Natural killer cell (primary cell): ENCODE results near the gene RMND5A. TPM values are rescaled to one million over a fixed set of nuclear protein-coding genes. Genes with fewer than 3 reads are reported as not detected.

Experiments used
- ATAC-seq, 3 donors: fragments of 150-1000 bp in 2 of 3; fragments of 200-7000 bp in 1 of 3; cut with Tn5 transposase; 1 replicate in 1 of 3; 2 replicates in 2 of 3; pipeline ENCODE4 v1.10.0; 2021; ENCODE audit warnings: mild to moderate bottlenecking in 2 of 3, moderate library complexity in 2 of 3
- DNase-seq, 2 donors: peaks; one replicate each; pipeline versions ENCODE4 v3.0.0 to v3.0.0-alpha.2; 2013 to 2021; ENCODE audit warnings: mixed read lengths in 1 of 2
- H3K27ac ChIP-seq: one replicate; pipeline ENCODE4 v1.5.1; 2013; ENCODE audit warnings: mild to moderate bottlenecking, low read length
- H3K27me3 ChIP-seq: one replicate; pipeline ENCODE4 v1.6.1; 2013; ENCODE audit warnings: low read length; ENCODE audit not compliant: control insufficient read depth, insufficient read depth
- H3K36me3 ChIP-seq: one replicate; pipeline ENCODE4 v1.6.1; 2013; ENCODE audit warnings: low read length; ENCODE audit not compliant: control insufficient read depth, insufficient read depth
- H3K4me1 ChIP-seq: one replicate; pipeline ENCODE4 v1.6.1; 2013; ENCODE audit warnings: low read length; ENCODE audit not compliant: control insufficient read depth, insufficient read depth
- H3K4me3 ChIP-seq: one replicate; pipeline ENCODE4 v1.5.1; 2013; ENCODE audit warnings: low read length
- H3K9me3 ChIP-seq: one replicate; pipeline ENCODE4 v1.6.1; 2013; ENCODE audit warnings: low read length; ENCODE audit not compliant: control insufficient read depth, insufficient read depth
- H3K27ac Mint-ChIP-seq, 2 donors: one replicate each; pipeline ENCODE4 v1.8.0; 2022; ENCODE audit warnings: mild to moderate bottlenecking in 2 of 2, mixed read lengths in 2 of 2, moderate library complexity in 1 of 2
- H3K27me3 Mint-ChIP-seq, 2 donors: one replicate each; pipeline ENCODE4 v1.8.0; 2022; ENCODE audit warnings: low read depth in 2 of 2, mixed read lengths in 2 of 2
- H3K36me3 Mint-ChIP-seq: one replicate; pipeline ENCODE4 v1.8.0; 2022; ENCODE audit warnings: mixed read lengths
- H3K4me1 Mint-ChIP-seq, 2 donors: one replicate each; pipeline ENCODE4 v1.8.0; 2022; ENCODE audit warnings: mixed read lengths in 2 of 2
- H3K4me3 Mint-ChIP-seq: one replicate; pipeline ENCODE4 v1.8.0; 2022; ENCODE audit warnings: mild to moderate bottlenecking, moderate library complexity, mixed read lengths
- H3K9me3 Mint-ChIP-seq, 2 donors: one replicate each; pipeline ENCODE4 v1.8.0; 2022; ENCODE audit warnings: mixed read lengths in 2 of 2
- WGBS: methylation state at CpG from one replicate; pipeline ENCODE4 v1.1.7; 2013; ENCODE audit warnings: missing lambda C conversion rate; ENCODE audit not compliant: insufficient coverage; 5-methylcytosine and 5-hydroxymethylcytosine counted together
- intact Hi-C: fragments of 100-400 bp; cut with micrococcal nuclease; formaldehyde crosslinking; loops from one replicate; pipeline ENCODE4 v1.14.2; 2022
- total RNA-seq, 4 donors: library from RNA; stranded (reverse); fragments of 120-200 nt in 1 of 4; gene quantifications; one replicate each; pipeline versions ENCODE4 v1.2.3 to v1.2.4, GENCODE V29; 2013 to 2022
- TF ChIP-seq, protein P1 (sequence below): fragments of 200-600 bp; IDR thresholded peaks from one replicate; pipeline ENCODE4 v1.8.0; 2022; ENCODE audit warnings: antibody characterized with exemption

The RMND5A gene
- total RNA-seq, 3 donors from 2014 or later (not counting 1 experiment from before 2014, with no cell fraction given): 35.3 to 63.3 (median 54.3) TPM

DNA sequence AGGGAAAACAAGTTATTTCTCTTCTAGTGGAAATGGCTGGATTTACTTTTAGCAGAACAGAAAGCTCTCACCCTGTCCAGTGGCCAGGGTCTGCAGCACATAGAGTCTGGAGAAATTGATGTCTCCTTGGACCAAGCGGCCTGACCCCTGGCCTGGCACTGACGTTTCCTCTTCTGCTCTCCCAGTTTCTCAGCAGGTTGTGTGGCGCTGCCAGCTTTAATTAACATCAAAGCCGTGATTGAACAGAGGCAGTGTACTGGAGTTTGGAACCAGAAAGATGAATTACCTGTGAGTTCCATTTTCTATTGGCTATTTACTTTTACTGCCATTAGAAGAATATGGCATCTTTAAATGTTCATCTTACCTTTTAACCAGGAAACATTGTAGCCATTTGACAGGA, 49.7 kb downstream of the RMND5A start:
- DNase-seq: no peak
- Mint-ChIP-seq H3K36me3 (peaks cover 31% of the 10 kb centered on the region), H3K4me3 (no peak overlapping the region), H3K27me3 (no peaks in the 10 kb centered on the region), H3K4me1 (peaks cover 3 to 4% of the 10 kb centered on the region in 2 donors), H3K9me3 (no peaks in the 10 kb centered on the region), H3K27ac (no peak overlapping the region)
- no peak for ATAC-seq
- intact Hi-C loops: no loop called here
- H3K4me3 ChIP-seq: no peak overlapping the region
- no peak overlapping the region for H3K27ac ChIP-seq
- WGBS: 98% methylated on average over 4 of the region's 4 CpGs
- TF ChIP-seq, protein P1, sequence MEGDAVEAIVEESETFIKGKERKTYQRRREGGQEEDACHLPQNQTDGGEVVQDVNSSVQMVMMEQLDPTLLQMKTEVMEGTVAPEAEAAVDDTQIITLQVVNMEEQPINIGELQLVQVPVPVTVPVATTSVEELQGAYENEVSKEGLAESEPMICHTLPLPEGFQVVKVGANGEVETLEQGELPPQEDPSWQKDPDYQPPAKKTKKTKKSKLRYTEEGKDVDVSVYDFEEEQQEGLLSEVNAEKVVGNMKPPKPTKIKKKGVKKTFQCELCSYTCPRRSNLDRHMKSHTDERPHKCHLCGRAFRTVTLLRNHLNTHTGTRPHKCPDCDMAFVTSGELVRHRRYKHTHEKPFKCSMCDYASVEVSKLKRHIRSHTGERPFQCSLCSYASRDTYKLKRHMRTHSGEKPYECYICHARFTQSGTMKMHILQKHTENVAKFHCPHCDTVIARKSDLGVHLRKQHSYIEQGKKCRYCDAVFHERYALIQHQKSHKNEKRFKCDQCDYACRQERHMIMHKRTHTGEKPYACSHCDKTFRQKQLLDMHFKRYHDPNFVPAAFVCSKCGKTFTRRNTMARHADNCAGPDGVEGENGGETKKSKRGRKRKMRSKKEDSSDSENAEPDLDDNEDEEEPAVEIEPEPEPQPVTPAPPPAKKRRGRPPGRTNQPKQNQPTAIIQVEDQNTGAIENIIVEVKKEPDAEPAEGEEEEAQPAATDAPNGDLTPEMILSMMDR: no peak
- H3K27me3 ChIP-seq: no peaks in the 10 kb centered on the region
- H3K4me1 ChIP-seq: no peaks in the 10 kb centered on the region
- H3K36me3 ChIP-seq: peaks cover 79% of the 10 kb centered on the region
- no peaks in the 10 kb centered on the region for H3K9me3 ChIP-seq

DNA sequence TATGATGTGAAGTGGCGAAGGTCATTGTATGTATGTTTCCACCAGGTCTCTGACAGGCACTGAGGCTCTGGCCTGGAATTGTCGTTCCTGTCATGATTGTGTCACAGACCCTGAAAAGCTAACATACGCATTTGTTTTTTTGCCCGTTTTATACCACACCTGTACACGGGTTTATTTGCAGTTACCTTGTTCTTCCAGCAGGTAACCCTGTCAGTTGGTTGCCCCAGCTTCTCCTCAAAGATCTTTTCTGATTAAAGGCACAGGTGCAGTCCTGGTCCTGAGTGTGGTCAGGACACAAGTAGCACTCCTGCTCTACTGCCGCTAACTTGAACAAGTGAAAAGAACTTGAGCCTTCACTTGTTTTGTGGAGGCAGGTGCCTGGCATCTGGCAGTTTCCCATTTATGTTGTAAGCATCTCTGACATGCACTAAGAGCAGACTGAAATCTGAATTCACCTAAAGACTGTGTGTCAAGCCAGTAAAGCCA, 50.8 kb downstream of the RMND5A start:
- Mint-ChIP-seq H3K27ac (no peak overlapping the region), H3K4me3 (no peak overlapping the region), H3K36me3 (peaks cover 33% of the 10 kb centered on the region), H3K9me3 (no peaks in the 10 kb centered on the region), H3K27me3 (no peaks in the 10 kb centered on the region), H3K4me1 (no peaks in the 10 kb centered on the region)
- ATAC-seq (no peak), DNase-seq (no peak)
- Histone ChIP-seq H3K36me3 (peaks cover 84% of the 10 kb centered on the region), H3K27ac (no peak overlapping the region), H3K4me3 (no peak overlapping the region), H3K27me3 (no peaks in the 10 kb centered on the region), H3K4me1 (no peaks in the 10 kb centered on the region), H3K9me3 (no peaks in the 10 kb centered on the region)
- intact Hi-C loops: no loop called here
- WGBS: 91% methylated on average over 6 of the region's 6 CpGs
- TF ChIP-seq, protein P1: no peak

DNA sequence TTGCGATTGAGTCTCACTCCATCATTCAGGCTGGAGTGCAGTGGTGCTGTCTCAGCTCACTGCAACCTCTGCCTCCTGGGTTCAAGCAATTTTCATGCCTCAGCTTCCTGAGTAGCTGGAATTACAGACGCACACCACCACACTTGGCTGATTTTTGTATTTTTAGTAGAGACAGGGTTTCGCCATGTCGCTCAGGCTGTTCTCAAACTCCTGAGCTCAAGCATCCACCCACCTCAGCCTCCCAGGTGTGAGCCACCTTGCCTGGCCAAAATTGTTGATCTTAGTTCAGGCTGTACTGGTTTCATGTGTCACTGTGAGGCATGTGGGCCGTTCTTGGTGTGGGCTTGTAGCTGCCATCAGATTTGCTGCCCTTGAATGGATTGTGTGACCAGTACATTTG, 52.5 kb downstream of the RMND5A start:
- H3K36me3 ChIP-seq: peaks cover 73% of the 10 kb centered on the region
- DNase-seq (no peak), ATAC-seq (no peak)
- H3K27ac ChIP-seq: no peak overlapping the region
- TF ChIP-seq, protein P1: no peak
- Mint-ChIP-seq H3K27ac (peak overlapping the region in 1 of 2 donors; percentile 41), H3K36me3 (peaks cover 33% of the 10 kb centered on the region), H3K27me3 (no peaks in the 10 kb centered on the region), H3K9me3 (no peaks in the 10 kb centered on the region), H3K4me3 (no peak overlapping the region), H3K4me1 (no peaks in the 10 kb centered on the region)
- H3K4me3 ChIP-seq: no peak overlapping the region
- no peaks in the 10 kb centered on the region for H3K4me1 ChIP-seq
- intact Hi-C loops: no loop called here
- no peaks in the 10 kb centered on the region for H3K27me3 ChIP-seq
- H3K9me3 ChIP-seq: no peaks in the 10 kb centered on the region
- WGBS: 96% methylated on average over 4 of the region's 5 CpGs

DNA sequence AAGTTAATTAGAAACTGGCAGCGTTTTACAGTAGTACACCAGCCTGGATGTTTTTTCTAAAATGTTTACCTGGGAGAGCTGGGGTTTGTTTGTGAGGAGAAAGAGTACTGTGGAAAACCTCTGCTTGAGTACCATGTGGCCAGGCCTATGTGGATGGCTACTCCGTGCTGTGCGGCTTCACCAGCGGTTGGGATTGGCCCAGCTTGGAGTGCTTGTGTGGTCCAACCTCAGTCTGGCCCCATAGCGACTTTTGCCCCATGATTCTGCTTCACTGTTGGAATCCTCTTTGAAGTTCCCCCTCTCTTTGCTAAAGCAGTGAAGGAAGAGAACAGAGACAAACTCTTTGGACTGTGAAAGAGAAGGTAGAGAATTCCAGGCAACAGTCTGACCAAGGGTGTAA, 54.8 kb downstream of the RMND5A start:
- no peaks in the 10 kb centered on the region for H3K4me1 ChIP-seq
- TF ChIP-seq, protein P1: no peak
- no peaks in the 10 kb centered on the region for H3K9me3 ChIP-seq
- peak overlapping the region in 1 of 2 donors; percentile 10 for H3K27ac Mint-ChIP-seq
- H3K36me3 ChIP-seq: peaks cover 53% of the 10 kb centered on the region
- no peaks in the 10 kb centered on the region for H3K27me3 ChIP-seq
- H3K36me3 Mint-ChIP-seq: peaks cover 33% of the 10 kb centered on the region
- H3K9me3 Mint-ChIP-seq: no peaks in the 10 kb centered on the region
- H3K27me3 Mint-ChIP-seq: no peaks in the 10 kb centered on the region
- intact Hi-C loops: no loop called here
- 92% methylated on average over 5 of the region's 5 CpGs for WGBS
- H3K27ac ChIP-seq: no peak overlapping the region
- no peaks in the 10 kb centered on the region for H3K4me1 Mint-ChIP-seq
- no peak overlapping the region for H3K4me3 ChIP-seq
- no peak for ATAC-seq
- H3K4me3 Mint-ChIP-seq: no peak overlapping the region
- DNase-seq: no peak
